H1 (cell line): ENCODE measurements around the gene CLVS2. TPM values are rescaled to one million over a fixed set of nuclear protein-coding genes. Genes with fewer than 3 reads are reported as not detected.

Experiments
- CTCF ChIA-PET: fragments of 300-600 bp; sonication (Branson Sonifier 250); formaldehyde crosslinking; loops from one replicate; lab custom pipeline; 2021; ENCODE audit not compliant: partially characterized antibody; lab: Charles Lee
- POLR2A ChIA-PET: fragments of 300-600 bp; sonication (Branson Sonifier 250); formaldehyde crosslinking; loops from one replicate; lab custom pipeline; 2021; ENCODE audit warnings: inconsistent platforms; ENCODE audit not compliant: partially characterized antibody; lab: Charles Lee
- DNase-seq, 2 experiments: peaks; one replicate each; pipeline versions ENCODE4 v3.0.0 to v3.0.0-alpha.2; 2010 to 2022; ENCODE audit warnings: low spot score in 2 of 2, low read depth in 1 of 2, mixed read lengths in 1 of 2
- FAIRE-seq: peaks from 2 replicates; lab custom pipeline; 2011; peaks lifted over from hg19 to GRCh38; lab: Jason Lieb, UNC
- H2AFZ ChIP-seq: 2 replicates; pipeline ENCODE4 v1.8.1; 2012; ENCODE audit warnings: low read length, inconsistent platforms
- H2AK5ac ChIP-seq: 2 replicates; pipeline ENCODE4 v1.6.1; 2013; ENCODE audit warnings: low read depth, low read length
- H2BK120ac ChIP-seq: replicated peaks from 2 replicates; pipeline ENCODE3; 2013; ENCODE audit warnings: low read depth, low read length, inconsistent platforms
- H2BK12ac ChIP-seq: 2 replicates; pipeline ENCODE4 v1.6.1; 2013; ENCODE audit warnings: low read depth, low read length
- H2BK15ac ChIP-seq: 2 replicates; pipeline ENCODE4 v1.6.1; 2013; ENCODE audit warnings: low read length
- H2BK20ac ChIP-seq: 2 replicates; pipeline ENCODE4 v1.6.1; 2013; ENCODE audit warnings: low read length
- H2BK5ac ChIP-seq: 2 replicates; pipeline ENCODE4 v1.6.1; 2013; ENCODE audit warnings: low read depth, low read length
- H3K14ac ChIP-seq: 2 replicates; pipeline ENCODE4 v1.6.1; 2013; ENCODE audit warnings: inconsistent platforms; ENCODE audit not compliant: insufficient read length
- H3K18ac ChIP-seq: 2 replicates; pipeline ENCODE4 v1.6.1; 2013; ENCODE audit warnings: low read length; ENCODE audit errors: extremely low read depth
- H3K23ac ChIP-seq: 2 replicates; pipeline ENCODE4 v1.6.1; 2013; ENCODE audit warnings: inconsistent platforms; ENCODE audit not compliant: insufficient read length
- H3K23me2 ChIP-seq: 2 replicates; pipeline ENCODE4 v1.6.1; 2013; ENCODE audit warnings: low read depth, low read length
- H3K27ac ChIP-seq: 2 replicates; pipeline ENCODE4 v1.6.1; 2011; ENCODE audit warnings: low read depth, low read length, inconsistent platforms
- H3K27me3 ChIP-seq, 4 experiments: replicated peaks in 1 of 4; 1 replicate in 1 of 4; 2 replicates in 3 of 4; pipeline versions ENCODE4 v1.6.1 to v1.8.1; 2011 to 2013; ENCODE audit warnings: low read length in 3 of 4, mild to moderate bottlenecking in 3 of 4, inconsistent platforms in 2 of 4, mixed read lengths in 2 of 4, moderate library complexity in 1 of 4; ENCODE audit not compliant: control insufficient read depth in 3 of 4, insufficient read depth in 3 of 4; ENCODE audit errors: extremely low read depth in 1 of 4
- H3K36me3 ChIP-seq, 4 experiments: 2 replicates each; pipeline versions ENCODE4 v1.6.1 to v1.8.1; 2011 to 2013; ENCODE audit warnings: mild to moderate bottlenecking in 4 of 4, low read length in 3 of 4, moderate library complexity in 2 of 4, control low read depth in 1 of 4, inconsistent platforms in 1 of 4; ENCODE audit not compliant: insufficient read depth in 4 of 4, control insufficient read depth in 2 of 4
- H3K4ac ChIP-seq: replicated peaks from 2 replicates; pipeline ENCODE3; 2013; ENCODE audit warnings: low read length, low read depth, mixed read lengths, inconsistent platforms; ENCODE audit not compliant: insufficient read length
- H3K4me1 ChIP-seq, 4 experiments: replicated peaks in 1 of 4; 1 replicate in 1 of 4; 2 replicates in 3 of 4; pipeline versions ENCODE4 v1.6.1 to v1.8.1; 2011 to 2013; ENCODE audit warnings: low read length in 3 of 4, inconsistent platforms in 2 of 4, mixed read lengths in 1 of 4; ENCODE audit not compliant: insufficient read depth in 4 of 4, control insufficient read depth in 3 of 4
- H3K4me2 ChIP-seq, 2 experiments: 2 replicates each; pipeline versions ENCODE4 v1.6.1 to v1.8.1; 2011 to 2013; ENCODE audit warnings: low read depth in 2 of 2, low read length in 2 of 2, control low read depth in 1 of 2, inconsistent platforms in 1 of 2, mild to moderate bottlenecking in 1 of 2; ENCODE audit not compliant: insufficient read depth in 1 of 2
- H3K4me3 ChIP-seq, 4 experiments: fragments of 200-600, 300-600 bp in 1 of 4; sonication (generic), shearing (Covaris generic), sonication (Bioruptor Twin) in 1 of 4; 2 replicates each; pipeline versions ENCODE4 v1.5.1 to v1.8.1; 2011 to 2016; ENCODE audit warnings: low read length in 4 of 4, low read depth in 3 of 4, control low read depth in 2 of 4, inconsistent platforms in 2 of 4, mild to moderate bottlenecking in 2 of 4, mixed read lengths in 1 of 4, moderate library complexity in 1 of 4; ENCODE audit not compliant: insufficient read depth in 2 of 4; ENCODE audit errors: extremely low read depth in 1 of 4
- H3K56ac ChIP-seq: replicated peaks from 2 replicates; pipeline ENCODE3; 2013; ENCODE audit warnings: low read depth, mild to moderate bottlenecking, mixed read lengths, low read length, inconsistent platforms; ENCODE audit not compliant: insufficient read length
- H3K79me1 ChIP-seq: 2 replicates; pipeline ENCODE4 v1.6.1; 2013; ENCODE audit warnings: low read depth, low read length, control low read depth
- H3K79me2 ChIP-seq, 2 experiments: 2 replicates each; pipeline versions ENCODE4 v1.6.1 to v1.8.1; 2012 to 2013; ENCODE audit warnings: low read length in 2 of 2, mild to moderate bottlenecking in 2 of 2, inconsistent platforms in 1 of 2; ENCODE audit not compliant: insufficient read depth in 2 of 2, control insufficient read depth in 1 of 2
- H3K9ac ChIP-seq, 4 experiments: replicated peaks in 1 of 4; 1 replicate in 1 of 4; 2 replicates in 3 of 4; pipeline versions ENCODE4 v1.6.1 to v1.8.1; 2011 to 2013; ENCODE audit warnings: low read depth in 3 of 4, low read length in 3 of 4, control low read depth in 2 of 4, mild to moderate bottlenecking in 2 of 4, moderate library complexity in 2 of 4, inconsistent platforms in 1 of 4; ENCODE audit errors: extremely low read depth in 1 of 4
- H3K9me3 ChIP-seq, 2 experiments: 2 replicates each; pipeline versions ENCODE4 v1.6.1 to v1.8.1; 2012 to 2013; ENCODE audit warnings: mild to moderate bottlenecking in 2 of 2, moderate library complexity in 2 of 2, control low read depth in 1 of 2, inconsistent platforms in 1 of 2, low read depth in 1 of 2, low read length in 1 of 2, mixed read lengths in 1 of 2; ENCODE audit not compliant: insufficient read depth in 2 of 2
- H4K20me1 ChIP-seq, 2 experiments: replicated peaks in 1 of 2; 2 replicates each; pipeline versions ENCODE3 to v1.8.1; 2011 to 2013; ENCODE audit warnings: inconsistent platforms in 2 of 2, low read length in 2 of 2, mild to moderate bottlenecking in 1 of 2; ENCODE audit not compliant: insufficient read depth in 2 of 2, control insufficient read depth in 1 of 2
- H4K5ac ChIP-seq: 2 replicates; pipeline ENCODE4 v1.6.1; 2013; ENCODE audit warnings: low read length, low read depth, mixed read lengths, inconsistent platforms; ENCODE audit not compliant: insufficient read length
- H4K8ac ChIP-seq: 2 replicates; pipeline ENCODE4 v1.8.0; 2013; ENCODE audit warnings: mild to moderate bottlenecking, moderate library complexity, low read length, inconsistent platforms; ENCODE audit not compliant: insufficient read depth; ENCODE audit errors: extremely low read depth
- H4K91ac ChIP-seq: replicated peaks from 2 replicates; pipeline ENCODE3; 2013; ENCODE audit warnings: low read length, mixed read lengths, inconsistent platforms; ENCODE audit not compliant: insufficient read length
- BCL11A ChIP-seq, 2 experiments: IDR thresholded peaks; one replicate each; pipeline ENCODE4 v1.6.1; 2011; ENCODE audit warnings: low read depth in 2 of 2, low read length in 2 of 2, mild to moderate bottlenecking in 2 of 2
- CEBPB ChIP-seq: IDR thresholded peaks from 2 replicates; pipeline ENCODE4 v1.6.1; 2012; ENCODE audit warnings: low read depth, low read length
- RAD21 ChIP-seq, 2 experiments: IDR thresholded peaks in 1 of 2; conservative IDR thresholded peaks in 1 of 2; 2 replicates each; pipeline ENCODE4 v1.6.1; 2011; ENCODE audit warnings: low read depth in 2 of 2, low read length in 2 of 2, improper control_type of control experiment in 1 of 2, inconsistent platforms in 1 of 2, mild to moderate bottlenecking in 1 of 2, moderate library complexity in 1 of 2
- TAF1 ChIP-seq: IDR thresholded peaks from 2 replicates; pipeline ENCODE4 v1.6.1; 2011; ENCODE audit warnings: mild to moderate bottlenecking, low read depth, low read length
- WGBS, 2 experiments: shearing (Covaris generic) in 1 of 2; methylation state at CpG; one replicate each; pipeline versions ENCODE4 v1.1.6 to v1.1.7; 2013 to 2015; ENCODE audit warnings: low lambda C conversion rate in 2 of 2, mixed read lengths in 2 of 2, inconsistent platforms in 1 of 2, low coverage in 1 of 2, missing lambda C conversion rate in 1 of 2; ENCODE audit not compliant: insufficient replicate concordance in 2 of 2, insufficient coverage in 1 of 2, insufficient read length in 1 of 2; ENCODE audit errors: extremely low coverage in 1 of 2, missing lambda C conversion rate in 1 of 2; 5-methylcytosine and 5-hydroxymethylcytosine counted together
- polyA plus RNA-seq, 7 experiments: library from polyadenylated mRNA; depleted of rRNA in 3 of 7; stranded (reverse) in 5 of 7; unstranded in 2 of 7; fragments of >200 nt in 5 of 7; fragments of 200-250 nt in 2 of 7; gene quantifications; 1 replicate in 5 of 7; 2 replicates in 1 of 7; 4 replicates in 1 of 7; pipeline versions ENCODE4 v1.2.1 to v1.2.3, GENCODE V29; 2011 to 2013; ENCODE audit warnings: missing spikeins in 2 of 7, mixed read lengths in 2 of 7
- total RNA-seq: library from RNA; stranded (reverse); fragmentation: NEBNext Ultra II Directional; extraction: Animal tissue kit (Norgen Biotek cat#: 25700); gene quantifications from 2 replicates; pipeline ENCODE4 v1.2.1, GENCODE V29; 2021

CLVS2 gene
- total and polyA plus RNA-seq, 2 of the 8 experiments (the other 6 are each of a cell fraction or from before 2014, with no cell fraction given), result 0.30 to 0.73 TPM

- H3K23me2 ChIP-seq, result no peaks in the 10 kb centered on the region
- no peaks in the 10 kb centered on the region for H3K4me1 ChIP-seq
- H4K91ac ChIP-seq, result no peak overlapping the region
- no peak overlapping the region for H3K9ac ChIP-seq
- H3K27me3 ChIP-seq, result no peaks in the 10 kb centered on the region
- H3K79me2 ChIP-seq, result no peaks in the 10 kb centered on the region
- no peak overlapping the region for H3K14ac ChIP-seq
- WGBS, 2 experiments, result 93% methylated on average over 2 of the region's 2 CpGs; no CpG with 5 or more reads in 1 of the 2 experiments
- no peak overlapping the region for H2AK5ac ChIP-seq
- H4K20me1 ChIP-seq, result no peaks in the 10 kb centered on the region
- CTCF ChIA-PET, result no interaction called here
- no peak overlapping the region for H4K5ac ChIP-seq
- no peak overlapping the region for H3K4me3 ChIP-seq
- no peak overlapping the region for H2AFZ ChIP-seq
- no peak overlapping the region for H4K8ac ChIP-seq
- no peak overlapping the region for H2BK15ac ChIP-seq
- no peaks in the 10 kb centered on the region for H3K36me3 ChIP-seq
- H3K79me1 ChIP-seq, result no peaks in the 10 kb centered on the region
- H2BK12ac ChIP-seq, result no peak overlapping the region
- no peak for FAIRE-seq
- no peak overlapping the region for H3K56ac ChIP-seq
- no peak overlapping the region for H2BK120ac ChIP-seq
- H2BK20ac ChIP-seq, result no peak overlapping the region
- no peak overlapping the region for H2BK5ac ChIP-seq
- H3K4ac ChIP-seq, result no peak overlapping the region
- no peak for DNase-seq
- no peak overlapping the region for H3K23ac ChIP-seq
- no peak overlapping the region for H3K27ac ChIP-seq
- H3K9me3 ChIP-seq, result no peaks in the 10 kb centered on the region
- H3K4me2 ChIP-seq, result no peak overlapping the region
- H3K18ac ChIP-seq, result no peak overlapping the region
- POLR2A ChIA-PET, result no interaction called here
- no peak for TF ChIP-seq RAD21 (IDR thresholded peaks at IDR 0.05 in 1 of 2, conservative IDR thresholded peaks at IDR 0.05 in 1 of 2; ENCODE audit: low read depth in 2 of 2, low read length in 2 of 2)
- no peak for TF ChIP-seq CEBPB
- TF ChIP-seq BCL11A (IDR thresholded peaks at IDR 0.05; ENCODE audit: low read depth in 2 of 2, low read length in 2 of 2), result no peak
- no peak for TF ChIP-seq TAF1
Observed at GRCh38 chr6:123118811-123119210, 122.8 kb downstream of the CLVS2 start.
